Measurements from ENCODE around the gene SPRYD3.
A peak's percentile ranks its signal among the peaks of the same experiment; 100 is the strongest.
"Not testable (repeated sequence)": the region's sequence is repeated elsewhere in the genome, so short reads cannot be mapped to it uniquely, and the experiment has no call there.

SPRYD3 gene

DNA sequence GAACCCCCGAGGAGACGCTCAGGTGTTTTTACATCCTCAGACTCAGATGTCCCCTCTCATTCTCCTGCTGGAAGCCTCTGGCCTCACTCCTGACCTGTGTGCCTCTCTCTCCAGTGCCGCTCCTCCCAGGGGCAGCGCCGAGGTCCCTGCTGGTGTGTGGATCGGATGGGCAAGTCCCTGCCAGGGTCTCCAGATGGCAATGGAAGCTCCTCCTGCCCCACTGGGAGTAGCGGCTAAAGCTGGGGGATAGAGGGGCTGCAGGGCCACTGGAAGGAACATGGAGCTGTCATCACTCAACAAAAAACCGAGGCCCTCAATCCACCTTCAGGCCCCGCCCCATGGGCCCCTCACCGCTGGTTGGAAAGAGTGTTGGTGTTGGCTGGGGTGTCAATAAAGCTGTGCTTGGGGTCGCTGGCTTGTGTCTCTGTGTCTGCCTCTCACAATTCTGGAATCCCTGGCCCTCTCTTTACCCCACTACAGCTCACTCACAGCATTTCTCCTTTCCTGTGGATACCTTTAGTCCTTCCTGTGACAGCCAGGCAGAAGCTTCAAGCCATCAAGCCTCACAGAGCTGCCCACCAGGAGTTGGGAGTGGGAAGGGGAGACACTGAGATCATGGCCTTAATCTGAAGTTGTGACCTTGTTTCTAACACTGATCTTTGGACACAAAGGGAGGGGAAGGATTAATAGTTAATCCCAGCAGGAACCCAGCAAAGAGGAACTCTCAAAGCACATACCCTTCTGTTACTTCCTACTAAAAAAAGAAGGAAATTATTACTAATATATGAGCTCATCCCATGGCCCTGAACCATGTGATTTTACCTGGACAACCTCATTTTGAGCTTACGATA lies 23.0 kb upstream of the SPRYD3 start:
- DNase-seq = no peak

DNA sequence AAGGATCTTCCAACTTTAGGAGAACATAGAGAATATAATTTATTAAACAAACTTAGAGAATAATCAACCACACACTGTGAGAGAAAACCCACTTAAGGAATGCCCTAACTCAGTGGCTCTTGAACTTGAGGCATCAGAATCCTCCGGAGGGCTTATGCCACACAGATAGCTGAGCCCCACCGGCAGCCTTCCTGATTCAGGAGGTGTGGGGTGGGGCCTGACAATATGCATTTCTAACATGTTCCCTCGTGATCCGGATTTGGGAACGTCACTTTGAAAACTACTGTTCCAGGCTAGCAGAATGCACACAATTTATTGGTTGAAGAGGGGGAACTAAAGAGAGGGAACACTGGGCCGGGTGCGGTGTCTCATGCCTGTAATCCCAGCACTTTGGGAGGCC lies 22.1 kb upstream of the SPRYD3 start:
- no peak for DNase-seq

DNA sequence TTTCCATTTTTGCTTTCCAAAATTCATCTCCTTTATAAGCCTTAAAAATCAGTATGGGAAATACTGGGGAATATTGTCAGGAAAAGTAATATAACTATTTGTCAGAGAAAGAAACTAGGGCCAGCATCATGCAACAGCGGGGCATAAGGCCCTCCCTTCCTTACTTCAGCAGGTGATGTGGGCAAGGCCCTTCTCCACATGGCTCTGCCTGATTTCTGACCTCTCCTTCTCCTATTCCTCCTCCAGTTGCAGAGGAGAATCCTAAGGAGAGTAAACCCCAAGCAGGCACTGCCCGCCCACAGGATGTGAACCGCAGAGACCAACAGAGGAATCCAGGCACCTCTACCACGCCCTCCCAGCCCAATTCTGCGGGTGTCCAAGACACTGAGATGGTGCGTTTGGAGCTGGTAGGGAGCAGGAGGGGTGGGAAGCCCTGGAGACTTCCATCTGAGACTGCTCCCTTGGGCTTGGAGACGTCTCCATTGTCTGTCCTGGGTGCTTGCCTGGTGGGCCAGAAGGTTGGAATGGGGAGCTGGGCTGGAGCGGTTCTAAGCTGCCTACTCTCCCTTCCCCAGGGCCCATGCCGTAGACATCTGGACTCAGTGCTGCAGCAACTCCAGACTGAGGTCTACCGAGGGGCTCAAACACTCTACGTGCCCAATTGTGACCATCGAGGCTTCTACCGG lies 21.4 kb upstream of the SPRYD3 start:
- DNase-seq = no peak

DNA sequence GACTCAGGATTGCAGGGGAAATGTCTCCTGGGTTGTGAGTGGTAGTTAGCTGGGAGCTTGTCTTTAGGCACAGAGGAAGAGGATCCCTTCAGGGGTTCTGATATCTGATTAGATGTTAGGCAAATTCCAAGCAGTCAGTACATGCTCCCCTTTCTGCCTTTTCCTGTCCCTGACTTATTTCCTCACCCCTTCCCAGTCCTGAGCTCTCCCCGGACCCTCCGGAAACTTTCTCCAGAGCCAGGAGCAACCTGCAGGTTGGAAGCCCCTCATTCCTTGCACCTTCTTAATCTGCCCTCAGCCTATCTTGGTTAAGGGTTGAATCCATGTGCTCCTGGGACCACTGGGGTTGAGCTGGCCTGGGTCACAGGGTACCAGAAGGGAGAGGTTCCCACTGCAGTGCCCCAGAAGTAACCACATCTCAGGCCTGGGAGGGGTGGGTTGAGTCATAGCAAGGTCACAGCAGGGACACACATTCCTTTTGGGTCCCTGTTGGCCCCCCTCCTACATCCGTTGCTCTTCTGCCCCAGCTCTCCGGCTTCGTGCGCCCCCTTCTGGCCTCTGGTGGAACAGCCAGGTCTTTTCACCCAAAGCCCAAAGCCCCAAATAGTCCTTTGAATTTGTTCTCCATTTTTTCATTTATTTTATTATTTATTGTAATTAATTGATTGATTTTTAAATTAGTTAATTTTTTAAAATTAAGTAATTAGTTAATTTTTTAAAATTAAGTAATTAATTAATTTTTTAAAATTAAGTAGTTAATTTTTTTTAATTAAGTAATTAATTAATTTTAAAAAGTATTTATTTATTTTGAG lies 20.1 kb upstream of the SPRYD3 start:
- DNase-seq = peak; percentile 89

GRCh38 chr12:53098354-53098981 lies 19.3 kb upstream of the SPRYD3 start:
- no peak for DNase-seq

- peak; percentile 77 for DNase-seq
Observed at GRCh38 chr12:53097564-53098353, 18.6 kb upstream of the SPRYD3 start, which contains the start of gene IGFBP6. Gene IGFBP6, plus strand, starts transcription at chr12:53097667. Its CDS starts 51 bp downstream, at chr12:53097718.

DNA sequence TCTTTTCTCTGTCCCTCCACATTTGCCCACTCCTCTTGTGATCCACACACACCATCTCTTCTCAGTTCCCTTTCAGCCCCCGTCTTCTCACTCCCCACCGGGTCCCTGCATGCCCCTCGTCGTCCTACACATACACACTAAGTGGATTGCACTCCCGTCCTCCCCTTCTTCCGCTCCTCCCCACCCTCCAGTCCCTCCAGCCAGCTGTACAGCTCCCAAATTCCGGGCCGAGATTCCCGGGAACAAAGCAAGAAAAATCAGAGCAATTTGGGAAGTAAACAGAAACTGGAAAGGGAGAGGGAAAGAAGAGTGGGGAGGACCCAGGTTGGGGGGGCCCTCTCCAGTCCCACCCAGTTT lies 18.0 kb upstream of the SPRYD3 start:
- DNase-seq = no peak

DNA sequence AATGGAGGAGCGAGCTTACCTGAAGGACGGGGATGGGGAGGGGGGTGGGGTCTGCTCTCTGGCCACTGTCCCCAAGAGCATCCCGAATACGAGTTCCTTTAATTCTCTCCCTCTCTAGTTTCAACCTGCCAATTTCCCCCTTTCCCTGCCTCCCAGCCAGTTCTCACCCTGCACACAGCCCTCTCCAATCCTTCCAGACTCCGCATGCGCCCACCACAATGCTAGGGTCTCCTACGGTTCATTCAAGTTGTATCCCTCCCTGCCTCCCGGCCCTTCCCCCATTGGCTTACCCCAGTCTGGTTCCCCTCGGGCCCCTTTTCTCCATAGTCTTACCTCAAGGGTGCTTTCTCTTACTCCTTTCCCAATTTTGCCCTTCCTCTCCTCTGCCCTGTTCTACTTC lies 17.6 kb upstream of the SPRYD3 start:
- peak; percentile 34 for DNase-seq

DNA sequence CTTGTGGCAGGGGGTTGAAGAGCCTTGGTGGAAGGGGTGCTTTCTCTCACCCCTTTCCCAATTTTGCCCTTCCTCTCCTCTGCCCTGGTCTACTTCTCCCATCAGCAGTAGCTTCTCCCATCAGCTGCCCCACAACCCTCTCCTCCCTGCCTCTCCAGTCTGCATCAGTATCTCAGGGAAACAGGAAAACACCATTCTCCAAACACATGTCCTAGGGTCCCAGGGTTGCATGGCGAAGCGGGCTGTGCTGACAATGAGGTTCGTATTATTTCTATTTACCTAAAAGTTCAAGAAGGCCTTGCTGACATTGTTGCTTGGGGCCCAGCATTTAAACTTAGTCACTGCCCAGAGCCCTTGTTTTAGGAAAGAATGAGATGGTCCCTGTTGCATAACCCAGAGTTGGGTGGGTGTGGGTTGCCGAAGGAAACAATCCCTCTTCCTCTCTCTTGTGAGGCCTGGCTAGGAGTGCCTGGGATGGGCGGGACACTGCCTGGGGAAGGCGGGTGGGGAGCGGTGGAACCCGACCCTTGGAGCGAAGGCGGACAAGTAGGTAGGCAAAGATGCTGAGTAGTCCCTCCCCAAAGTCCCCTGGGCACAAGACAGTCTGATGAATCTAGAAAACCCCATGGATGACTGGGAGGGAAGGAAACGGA lies 17.0 kb upstream of the SPRYD3 start:
- DNase-seq = no peak

DNA sequence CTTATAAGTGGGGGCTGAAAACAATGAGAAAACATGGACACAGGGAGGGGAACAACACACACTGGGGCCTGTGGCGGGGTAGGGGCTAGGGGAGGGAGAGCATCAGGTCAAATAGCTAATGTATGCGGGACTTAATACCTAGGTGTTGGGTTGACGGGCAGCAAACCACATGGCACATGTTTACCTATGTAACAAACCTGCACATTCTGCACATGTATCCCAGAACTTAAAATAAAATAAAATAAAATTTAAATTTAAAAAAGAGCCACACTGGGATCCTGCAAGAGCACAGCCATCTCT lies 16.4 kb upstream of the SPRYD3 start:
- not testable (repeated sequence) for DNase-seq

GRCh38 chr12:53094796-53095595 lies 15.8 kb upstream of the SPRYD3 start:
- DNase-seq = not testable (repeated sequence)

GRCh38 chr12:53094394-53094787 lies 15.2 kb upstream of the SPRYD3 start:
- no peak for DNase-seq

GRCh38 chr12:53093777-53094393 lies 14.7 kb upstream of the SPRYD3 start:
- no peak for DNase-seq

- no peak for DNase-seq
Observed at GRCh38 chr12:53091756-53092155, 12.6 kb upstream of the SPRYD3 start.

DNA sequence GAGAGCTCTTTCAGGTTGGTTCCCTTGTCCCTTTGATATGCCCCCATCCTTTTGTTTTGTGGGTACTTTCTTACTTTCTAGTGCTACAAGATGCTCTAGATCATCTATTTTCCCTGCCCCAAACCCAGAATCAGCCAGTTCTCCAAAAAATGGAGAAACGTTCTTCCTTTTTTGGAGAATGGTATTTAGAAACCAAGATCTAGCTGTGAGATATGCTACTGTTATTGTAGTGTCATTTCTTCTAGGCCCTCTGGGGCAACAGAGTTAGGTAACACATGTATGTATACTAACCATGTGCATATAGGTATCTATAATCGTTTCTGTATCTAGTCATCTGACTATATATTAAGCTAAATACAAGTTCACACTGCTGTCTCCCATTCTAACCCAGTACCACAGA lies 11.4 kb upstream of the SPRYD3 start:
- no peak for DNase-seq

DNA sequence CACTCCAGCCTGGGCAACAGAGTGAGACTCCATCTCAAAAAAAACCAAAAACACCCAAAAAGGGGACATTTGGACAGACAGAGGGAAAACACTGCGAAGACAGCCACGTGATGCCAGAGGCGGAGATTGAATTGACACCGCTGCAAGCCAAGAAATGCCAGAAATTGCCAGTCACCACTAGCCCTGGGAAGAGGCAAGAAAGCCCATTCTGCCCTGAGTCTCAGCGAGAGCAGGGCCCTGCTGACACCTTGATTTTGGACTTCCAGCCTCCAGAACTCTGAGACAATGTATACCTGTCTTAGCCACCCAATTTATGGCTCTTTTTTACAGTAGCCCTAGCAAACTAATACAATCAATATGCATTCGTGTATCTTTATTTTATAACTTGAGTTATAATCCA lies 10.9 kb upstream of the SPRYD3 start:
- DNase-seq = no peak

DNA sequence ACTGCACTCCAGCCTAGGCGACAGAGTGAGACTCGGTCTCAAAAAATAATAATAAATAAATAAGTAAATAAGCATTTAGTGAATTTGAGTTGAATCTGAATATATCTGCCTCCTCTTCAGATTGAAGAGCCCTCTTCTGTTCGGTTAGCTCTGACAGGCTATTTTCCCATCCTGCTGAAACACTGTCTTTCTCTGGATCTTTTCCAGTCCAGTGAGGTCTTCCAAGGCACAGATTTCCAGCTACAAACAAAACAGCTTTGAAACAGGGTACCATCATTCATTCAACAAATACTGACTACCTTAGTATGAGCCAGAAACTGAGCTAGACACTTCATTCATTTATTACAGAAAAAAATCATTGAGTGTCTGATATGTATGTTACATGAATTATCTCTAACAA lies 7.2 kb upstream of the SPRYD3 start:
- no peak for DNase-seq

GRCh38 chr12:53082637-53083175 lies 3.5 kb upstream of the SPRYD3 start:
- no peak for DNase-seq

DNA sequence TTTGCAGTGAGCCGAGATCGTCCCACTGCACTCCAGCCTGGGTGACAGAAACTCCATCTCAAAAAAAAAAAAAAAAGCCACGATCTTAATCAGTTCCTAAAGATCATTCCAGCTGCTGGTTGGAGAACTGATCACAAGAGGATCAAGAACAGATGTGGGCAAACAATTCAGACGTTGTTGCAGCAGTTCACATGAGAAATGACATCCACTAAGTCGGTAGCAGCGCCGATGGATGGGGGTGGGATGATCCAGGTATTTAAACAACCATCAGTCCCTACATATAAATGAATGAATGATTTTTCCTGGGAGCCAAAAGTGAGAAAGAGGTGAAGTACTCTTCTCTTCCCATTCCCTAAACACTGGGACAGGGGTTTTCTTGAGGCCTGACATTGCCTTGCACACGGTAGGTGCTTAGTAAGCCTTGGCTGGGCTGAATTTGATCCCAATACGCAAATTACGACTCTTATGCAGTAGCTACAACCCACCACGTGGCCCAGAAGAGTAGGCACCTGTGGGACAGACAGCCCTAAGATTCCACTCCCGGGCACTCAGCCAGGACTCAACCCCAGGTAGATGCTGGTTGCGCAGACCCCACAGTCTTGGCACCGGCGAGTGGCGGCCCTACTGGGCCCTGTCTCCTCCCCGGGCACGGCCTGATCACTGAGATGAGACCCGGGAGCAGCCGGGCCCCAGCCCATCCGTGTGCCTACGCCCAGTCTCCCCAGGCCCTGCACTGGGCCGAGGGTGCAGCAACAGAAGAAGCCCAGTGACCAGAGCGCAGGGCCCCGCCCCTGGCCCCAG lies 565 bp downstream of the SPRYD3 start:
- no peak for DNase-seq

All from retina (tissue), 1 donor.